ENCODE data around the gene OSBPL2.

- TF ChIP-seq CTCF (IDR thresholded peaks at IDR 0.05) (no peak), EP300 (IDR thresholded peaks at IDR 0.05) (no peak)
Measured at GRCh38 chr20:62326559-62326958, 88.2 kb downstream of the OSBPL2 start.
